ENCODE measurements around the gene ARHGAP44.
"Not testable (repeated sequence)": the region's sequence is repeated elsewhere in the genome, so short reads cannot be mapped to it uniquely, and the experiment has no call there.

The ARHGAP44 gene

DNA sequence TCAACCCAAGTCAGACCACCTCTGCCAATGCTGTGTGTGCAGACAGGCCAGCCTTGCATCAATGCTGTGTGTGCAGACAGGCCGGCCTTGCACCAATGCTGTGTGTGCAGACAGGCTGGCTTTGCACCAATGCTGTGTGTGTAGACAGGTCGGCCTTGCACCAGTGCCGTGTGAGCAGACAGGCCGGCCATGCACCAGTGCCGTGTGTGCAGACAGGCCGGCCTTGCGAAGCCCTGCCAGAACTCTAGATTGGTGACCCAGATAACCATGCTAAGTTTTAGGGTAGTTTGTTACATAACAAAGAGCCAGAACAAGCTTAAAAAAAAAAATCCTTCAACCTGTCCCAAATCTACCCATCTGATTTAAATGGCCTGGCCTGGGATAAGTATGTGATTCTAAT, 174.2 kb downstream of the ARHGAP44 start:
- no peak for DNase-seq (ENCODE audit: low spot score)

DNA sequence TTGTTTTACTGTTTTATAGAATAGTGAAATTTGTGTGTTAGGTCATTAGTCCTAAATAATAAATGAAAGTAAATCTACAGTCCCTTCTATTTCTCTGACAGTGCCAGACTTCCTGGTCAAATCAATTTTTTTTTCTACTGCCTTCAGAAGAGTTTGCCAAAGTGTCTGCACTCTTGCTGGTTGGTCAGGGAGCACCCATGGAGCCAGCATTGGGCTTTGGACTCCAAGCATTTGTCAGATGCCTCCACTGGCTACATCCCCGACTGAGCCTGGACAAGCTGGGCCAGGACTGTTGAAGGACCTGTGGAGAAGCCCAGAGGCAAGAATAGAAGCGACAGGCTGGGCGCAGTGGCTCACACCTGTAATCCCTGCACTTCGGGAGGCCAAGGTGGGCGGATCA, 174.9 kb downstream of the ARHGAP44 start:
- DNase-seq (ENCODE audit: low spot score): no peak

DNA sequence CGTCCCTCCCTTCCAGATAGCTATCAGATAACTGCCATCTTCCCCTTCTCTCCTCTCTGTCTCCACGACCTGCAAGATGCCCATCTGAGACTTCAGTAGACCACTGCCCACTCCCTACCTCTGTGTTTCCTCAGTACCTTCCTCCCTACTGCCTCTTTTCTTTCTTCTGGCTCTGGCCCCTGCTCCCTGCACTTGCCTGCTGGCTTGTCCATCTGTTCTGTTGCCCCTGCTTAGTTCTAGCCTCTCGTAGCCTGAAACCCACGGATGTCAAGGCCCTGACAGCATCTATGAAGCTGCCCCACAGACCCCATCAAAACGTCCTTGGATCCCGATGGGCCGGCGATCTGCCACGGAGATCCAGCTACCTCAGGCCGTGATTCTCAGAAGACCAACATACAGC, 175.5 kb downstream of the ARHGAP44 start:
- DNase-seq (ENCODE audit: low spot score): no peak

DNA sequence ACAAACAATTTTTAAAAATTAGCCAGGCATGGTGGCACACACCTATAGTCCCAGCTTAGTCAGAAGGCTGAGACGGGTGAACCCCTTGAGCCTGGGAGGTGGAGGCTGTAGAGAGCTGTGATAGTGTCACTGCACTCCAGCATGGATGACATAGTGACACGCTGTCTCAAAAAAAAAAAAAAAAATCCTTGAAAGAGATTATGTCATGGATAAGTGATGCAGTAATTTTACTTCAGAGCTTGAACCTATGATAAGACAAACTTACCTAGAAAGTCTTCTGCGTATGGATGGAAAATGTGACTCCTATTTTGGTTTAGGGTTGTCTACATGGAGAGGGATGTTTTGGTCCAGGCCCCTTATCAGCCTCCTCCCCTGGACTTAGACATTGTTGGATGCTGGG, 176.7 kb downstream of the ARHGAP44 start:
- DNase-seq (ENCODE audit: low spot score): no peak

DNA sequence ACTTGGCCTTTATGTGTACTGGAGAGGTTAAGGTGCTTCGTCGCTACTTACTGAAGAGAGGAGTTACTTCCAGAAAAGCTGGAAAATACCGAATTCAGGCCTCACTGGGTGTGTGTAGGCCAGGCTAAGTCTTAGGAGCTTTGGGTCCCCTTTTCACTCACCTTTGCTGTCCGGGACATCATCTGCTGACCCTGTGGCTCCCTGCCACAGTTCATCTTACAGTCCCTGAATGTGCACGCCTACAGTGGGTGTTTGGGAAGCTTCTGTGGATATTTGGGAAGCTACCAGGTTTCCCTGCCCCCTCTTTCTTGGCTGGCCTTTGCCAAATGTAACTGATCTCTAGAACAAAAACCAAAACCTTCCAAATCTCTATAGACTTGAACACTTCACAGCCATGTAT, 177.1 kb downstream of the ARHGAP44 start:
- no peak for DNase-seq (ENCODE audit: low spot score)

DNA sequence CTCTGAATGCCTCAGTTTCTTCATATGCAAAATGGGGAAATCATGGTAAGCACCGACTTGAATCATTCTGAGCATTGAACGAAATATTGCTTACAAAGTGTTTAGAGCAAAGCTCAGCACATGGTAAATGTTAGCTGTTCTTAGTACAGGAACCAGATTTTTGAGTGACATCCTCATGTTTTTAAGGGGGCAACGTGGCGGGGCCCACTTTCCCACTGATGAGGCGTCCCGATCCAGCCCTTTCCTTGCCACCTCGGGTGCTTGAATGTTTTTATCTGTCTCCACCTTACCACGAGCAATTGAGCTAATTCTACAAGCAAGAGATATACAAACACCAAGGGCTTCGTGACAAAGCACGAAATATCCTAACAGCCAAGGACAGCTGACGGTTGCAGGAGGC, 178.7 kb downstream of the ARHGAP44 start:
- no peak for DNase-seq (ENCODE audit: low spot score)

DNA sequence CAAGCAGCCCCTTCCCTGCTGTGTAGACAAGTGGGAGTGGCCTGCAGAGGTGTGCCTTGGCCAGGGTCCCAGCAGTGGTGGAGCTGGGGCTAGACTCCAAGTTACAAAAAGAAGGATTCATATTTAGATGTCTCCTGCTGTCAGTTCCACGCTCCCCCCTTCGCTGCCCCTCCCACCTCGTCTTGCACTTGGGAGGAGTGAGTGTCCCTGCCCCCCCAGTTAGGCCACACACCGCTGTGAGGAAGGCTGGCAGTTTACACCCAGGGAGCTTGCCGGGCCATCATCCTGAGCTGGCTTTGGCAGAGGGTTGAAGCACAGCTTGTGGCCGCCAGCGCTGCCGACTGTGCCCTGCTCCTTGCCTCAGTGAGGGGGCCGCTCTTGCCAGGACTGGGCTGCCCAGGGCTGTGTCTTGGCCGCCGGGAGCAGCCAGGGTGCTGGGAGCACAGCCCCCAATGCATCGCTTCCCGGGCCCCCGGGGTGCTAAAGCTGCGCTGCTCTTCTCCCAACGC, 184.3 kb downstream of the ARHGAP44 start:
- no peak for DNase-seq (ENCODE audit: low spot score)

DNA sequence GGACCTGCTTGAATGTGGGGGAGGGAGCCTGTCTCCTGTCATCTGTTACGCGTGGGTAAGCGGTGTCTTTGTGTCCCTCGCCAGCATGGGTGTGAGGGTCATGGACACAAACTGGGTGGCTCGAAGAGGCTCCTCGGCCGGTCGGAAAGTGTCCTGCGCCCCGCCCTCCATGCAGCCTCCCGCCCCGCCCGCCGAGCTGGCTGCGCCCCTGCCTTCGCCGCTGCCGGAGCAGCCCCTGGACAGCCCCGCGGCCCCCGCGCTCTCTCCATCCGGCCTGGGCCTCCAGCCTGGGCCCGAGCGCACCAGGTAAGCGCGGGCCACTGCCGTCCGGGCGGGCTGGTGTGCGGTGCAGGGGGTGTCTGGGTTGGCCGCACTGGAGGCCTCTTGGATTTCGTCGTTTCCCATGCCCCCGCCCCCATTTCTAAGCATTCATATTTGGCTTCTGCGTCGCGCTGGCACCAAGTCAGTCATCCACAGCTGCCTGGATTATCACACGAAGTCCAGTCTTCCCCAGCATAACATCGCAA, 184.8 kb downstream of the ARHGAP44 start:
- no peak for DNase-seq (ENCODE audit: low spot score)

DNA sequence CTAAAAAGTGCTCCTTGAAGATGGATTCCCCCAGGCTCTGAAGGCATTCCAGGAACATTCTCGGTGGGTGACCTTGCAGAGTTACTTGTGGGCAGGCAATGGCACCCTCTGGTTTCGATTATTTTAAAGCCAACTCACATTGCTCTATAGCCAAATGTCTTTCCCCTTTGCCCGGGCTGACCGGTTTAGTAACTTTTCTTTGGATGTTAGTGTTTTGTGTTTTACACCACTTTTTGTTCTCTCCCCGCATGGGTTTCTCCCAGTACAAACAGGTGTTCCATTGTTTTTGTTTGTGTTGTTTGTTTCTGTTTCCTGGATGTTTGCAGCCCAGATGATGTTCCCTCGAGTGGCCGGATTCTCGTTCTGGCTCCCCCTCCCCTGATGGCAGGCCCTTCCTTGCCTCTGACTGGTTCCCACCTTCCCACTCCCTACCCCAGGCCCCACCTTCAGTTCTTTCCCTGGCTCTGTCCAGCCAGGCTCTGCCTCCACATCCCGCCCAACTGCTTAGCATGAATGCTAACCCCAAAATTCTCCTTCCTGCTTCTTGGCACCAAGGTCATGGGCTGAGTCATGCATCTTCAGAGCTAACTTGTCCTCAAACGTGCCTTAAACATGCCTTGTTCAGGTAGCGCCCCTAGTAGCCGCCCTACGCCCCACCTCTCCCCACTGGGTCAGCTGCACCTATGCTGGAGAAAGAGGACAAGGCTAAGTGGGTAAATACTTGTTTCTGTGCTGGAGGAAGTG, 187.9 kb downstream of the ARHGAP44 start:
- no peak for DNase-seq (ENCODE audit: low spot score)

DNA sequence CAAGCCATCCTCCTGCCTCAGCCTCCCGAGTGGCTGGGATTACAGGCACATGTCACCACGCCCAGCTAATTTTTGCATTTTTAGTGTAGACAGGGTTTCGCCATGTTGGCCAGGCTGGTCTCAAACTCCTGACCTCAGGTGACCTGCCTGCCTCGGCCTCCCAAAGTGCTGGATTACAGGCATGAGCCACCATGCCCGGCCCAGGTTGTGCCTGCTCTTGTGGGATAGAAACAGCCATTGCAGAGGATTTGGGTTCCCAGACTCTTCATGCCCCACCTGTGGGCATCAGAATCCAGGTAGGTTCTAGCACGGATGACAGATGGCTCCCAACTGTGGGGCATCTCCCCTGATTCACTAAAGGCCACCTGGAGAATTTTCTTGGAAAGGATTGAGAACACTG, 189.5 kb downstream of the ARHGAP44 start:
- not testable (repeated sequence) for DNase-seq (ENCODE audit: low spot score)

DNA sequence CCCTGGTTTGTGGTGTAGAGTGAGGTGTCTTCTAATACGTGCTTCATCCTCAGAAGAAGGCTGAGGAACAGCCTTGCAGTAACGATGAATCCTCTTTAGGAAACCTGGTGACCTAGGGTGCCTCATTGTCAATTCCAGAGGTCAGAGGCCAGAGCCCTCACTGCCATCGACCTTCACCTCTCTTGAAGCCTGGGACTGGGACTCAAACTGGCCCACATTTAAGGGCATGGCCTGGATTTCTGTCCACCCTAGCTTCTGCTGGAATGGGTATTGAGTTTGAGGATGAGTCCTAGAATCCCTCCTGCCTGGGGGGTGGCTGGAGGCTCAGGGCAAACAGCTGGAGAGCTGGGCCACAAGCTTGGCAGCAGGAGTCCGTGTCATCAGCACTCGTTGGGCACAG, 189.9 kb downstream of the ARHGAP44 start:
- DNase-seq (ENCODE audit: low spot score): no peak

DNA sequence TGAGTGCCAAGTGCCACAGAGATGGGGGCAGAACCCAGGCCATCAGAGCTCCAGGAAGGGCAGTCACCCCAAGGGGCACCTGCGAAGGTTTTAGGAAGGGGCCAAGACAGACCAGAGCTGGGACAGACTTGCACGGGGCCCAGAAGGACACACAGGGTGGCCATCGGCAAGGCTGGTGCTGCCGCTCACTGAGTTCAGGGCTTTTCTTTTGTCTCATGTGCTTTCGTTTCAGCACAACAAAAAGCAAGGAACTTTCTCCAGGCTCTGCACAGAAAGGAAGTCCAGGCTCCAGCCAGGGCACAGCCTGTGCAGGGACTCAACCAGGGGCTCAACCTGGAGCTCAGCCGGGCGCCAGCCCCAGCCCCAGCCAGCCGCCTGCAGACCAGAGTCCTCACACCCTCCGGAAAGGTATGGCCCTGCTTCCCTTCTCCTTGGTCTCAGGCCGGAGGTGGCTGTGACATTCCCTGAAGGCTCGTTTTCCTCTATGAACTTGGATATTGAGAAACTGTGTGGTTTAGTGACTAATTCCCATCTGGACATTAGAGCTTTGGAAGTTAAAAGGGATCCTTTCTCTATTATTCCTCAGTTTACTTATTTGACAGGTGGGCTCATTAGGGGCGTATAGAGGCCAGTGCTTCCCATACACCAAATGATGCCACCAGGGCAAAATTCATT, 190.7 kb downstream of the ARHGAP44 start:
- DNase-seq (ENCODE audit: low spot score): no peak

DNA sequence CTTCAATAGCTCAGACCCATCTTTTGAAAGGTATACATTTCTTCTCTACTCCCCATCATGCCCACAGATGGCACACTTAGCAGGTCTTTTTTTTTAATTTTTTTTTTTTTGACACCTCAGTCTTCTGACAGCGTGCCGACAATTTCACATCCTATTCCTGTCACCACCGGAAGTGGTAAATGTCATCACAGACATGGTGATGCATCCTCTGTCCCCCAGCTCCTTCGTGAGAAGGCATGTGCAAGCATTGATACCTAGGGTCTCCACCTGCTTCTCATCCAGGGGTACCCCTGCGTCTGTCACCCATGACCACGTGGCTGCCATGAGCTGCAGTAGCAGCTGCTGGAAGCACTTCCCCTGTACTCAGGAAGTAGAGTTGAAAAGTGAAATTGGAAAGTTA, 192.9 kb downstream of the ARHGAP44 start:
- DNase-seq (ENCODE audit: low spot score): no peak

DNA sequence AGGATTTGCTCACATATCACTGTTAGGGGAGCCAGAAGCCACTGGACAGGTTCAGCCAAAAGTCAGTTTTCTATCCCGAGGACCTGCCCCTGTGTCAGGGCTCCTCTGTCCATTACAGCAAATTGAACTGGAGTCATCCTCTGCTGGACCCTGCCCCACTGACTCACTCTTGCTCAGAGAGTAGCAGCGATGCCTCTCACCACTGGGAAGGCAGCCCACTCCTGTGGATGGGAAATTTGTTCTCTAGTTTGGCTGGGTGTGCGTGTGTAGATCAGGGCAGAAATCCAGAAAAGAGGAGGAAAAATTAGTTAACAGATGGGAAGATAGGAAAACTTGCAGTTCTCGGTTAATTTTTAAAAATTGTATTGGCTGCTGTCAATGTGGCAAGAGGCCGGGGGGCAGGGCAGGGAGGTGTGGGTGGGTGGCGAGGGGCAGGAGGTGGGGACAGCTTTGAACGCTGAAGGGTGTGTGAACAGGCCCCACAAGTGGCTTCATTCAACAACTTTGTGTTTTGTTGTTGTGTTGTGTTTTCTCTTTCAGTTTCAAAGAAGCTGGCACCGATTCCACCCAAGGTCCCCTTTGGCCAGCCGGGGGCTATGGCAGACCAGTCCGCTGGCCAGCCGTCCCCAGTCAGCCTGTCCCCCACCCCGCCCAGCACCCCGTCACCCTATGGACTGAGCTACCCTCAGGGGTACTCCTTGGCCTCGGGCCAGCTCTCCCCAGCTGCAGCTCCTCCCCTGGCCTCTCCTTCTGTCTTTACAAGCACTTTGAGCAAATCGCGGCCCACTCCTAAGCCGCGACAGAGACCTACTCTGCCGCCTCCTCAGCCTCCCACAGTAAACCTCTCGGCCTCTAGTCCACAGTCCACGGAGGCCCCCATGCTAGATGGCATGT, 194.9 kb downstream of the ARHGAP44 start:
- no peak for DNase-seq (ENCODE audit: low spot score)

DNA sequence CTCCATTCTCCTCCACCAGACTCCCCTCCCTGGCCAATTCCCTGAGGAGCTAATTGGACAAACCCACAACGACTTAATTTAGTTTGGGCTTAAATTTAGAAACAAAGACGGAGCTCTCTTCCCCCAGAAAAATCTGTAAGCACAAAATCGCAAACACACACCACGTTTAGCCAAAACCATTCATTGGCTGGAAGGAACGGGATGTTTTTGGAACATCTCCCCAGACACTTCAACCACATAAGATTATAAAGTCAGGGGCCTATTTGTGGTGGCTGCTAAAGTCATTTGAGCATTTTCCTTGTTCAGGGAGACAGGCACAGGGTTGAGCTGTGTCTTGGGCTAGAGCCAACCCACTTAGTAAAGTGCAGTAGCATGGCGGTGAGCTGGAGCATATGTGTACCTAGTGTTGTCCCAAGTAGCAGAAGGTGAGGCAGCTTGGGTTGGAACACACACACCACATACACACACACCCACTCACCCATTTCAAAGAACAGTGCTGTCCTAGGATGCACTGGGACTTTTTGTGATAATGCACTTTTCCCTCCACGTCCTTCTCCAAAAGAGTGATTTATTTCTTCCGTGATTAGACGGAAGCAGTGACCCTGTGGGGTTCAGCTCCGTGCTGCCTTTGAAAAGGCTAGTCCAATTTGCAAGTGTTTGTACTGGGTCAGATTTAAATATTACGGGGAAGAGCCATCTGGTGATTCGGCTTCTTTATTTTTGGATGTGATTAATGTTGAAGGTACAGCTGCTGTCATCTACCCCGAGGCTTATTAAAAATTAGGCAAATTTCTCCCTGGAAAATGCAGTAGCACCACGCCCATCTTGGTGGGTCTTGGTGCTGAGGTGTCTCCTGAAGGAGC, 196.4 kb downstream of the ARHGAP44 start:
- DNase-seq (ENCODE audit: low spot score): no peak

DNA sequence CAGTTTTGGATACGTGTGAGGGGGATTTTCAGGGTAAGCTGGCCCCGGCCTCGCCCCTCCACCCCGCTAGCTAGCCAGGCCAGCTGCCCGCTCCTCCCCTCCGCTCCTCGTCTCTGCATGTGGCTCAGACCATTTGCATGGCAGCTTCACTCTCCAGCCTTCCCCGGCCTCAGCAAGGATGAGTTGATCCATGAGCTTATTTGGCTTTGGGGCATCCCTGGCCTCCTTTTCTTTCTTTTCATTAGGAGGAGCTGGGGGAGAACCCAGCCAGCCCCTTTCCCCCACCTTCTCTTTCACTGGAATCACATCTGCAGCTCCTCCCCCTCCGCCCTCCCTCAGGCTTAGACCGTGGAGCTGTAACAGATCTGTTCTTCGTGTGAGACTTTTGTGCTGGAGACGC, 197.8 kb downstream of the ARHGAP44 start:
- no peak for DNase-seq (ENCODE audit: low spot score)

DNA sequence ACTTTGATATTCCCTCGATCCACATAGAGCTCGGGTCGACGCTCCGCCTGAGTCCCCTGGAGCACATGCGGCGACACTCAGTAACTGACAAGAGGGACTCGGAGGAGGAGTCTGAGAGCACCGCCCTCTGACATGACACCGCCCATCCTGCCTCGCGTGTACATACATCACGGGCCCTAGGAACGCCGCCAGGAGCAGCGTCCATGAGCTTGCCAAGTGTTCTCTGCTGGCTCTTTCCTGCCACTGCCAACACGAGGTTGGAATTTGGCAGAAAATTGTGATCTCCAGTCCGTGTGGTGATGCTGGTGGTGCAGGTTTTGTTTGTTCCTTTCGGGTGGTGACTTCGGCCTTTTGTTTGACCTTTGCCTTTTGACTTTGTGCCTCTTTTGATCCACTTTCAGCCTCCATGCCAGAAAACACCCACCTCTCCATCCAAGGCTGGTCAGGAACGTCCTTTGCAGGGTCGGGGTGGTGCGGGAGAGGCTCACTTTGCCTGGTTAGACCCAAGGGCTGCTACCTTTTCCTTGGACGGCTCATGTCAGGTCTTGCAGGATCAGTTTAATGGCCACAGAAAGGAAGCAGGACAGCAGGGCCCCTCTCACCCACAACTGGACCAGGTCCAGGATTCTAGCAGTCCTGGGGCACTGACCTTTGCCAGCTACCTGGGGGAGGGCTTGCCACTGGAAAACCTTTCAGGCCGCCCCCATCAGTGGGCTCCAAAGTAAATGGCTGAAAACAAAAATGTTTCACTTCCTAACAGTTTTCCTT, 200.9 kb downstream of the ARHGAP44 start:
- no peak for DNase-seq (ENCODE audit: low spot score)

DNA sequence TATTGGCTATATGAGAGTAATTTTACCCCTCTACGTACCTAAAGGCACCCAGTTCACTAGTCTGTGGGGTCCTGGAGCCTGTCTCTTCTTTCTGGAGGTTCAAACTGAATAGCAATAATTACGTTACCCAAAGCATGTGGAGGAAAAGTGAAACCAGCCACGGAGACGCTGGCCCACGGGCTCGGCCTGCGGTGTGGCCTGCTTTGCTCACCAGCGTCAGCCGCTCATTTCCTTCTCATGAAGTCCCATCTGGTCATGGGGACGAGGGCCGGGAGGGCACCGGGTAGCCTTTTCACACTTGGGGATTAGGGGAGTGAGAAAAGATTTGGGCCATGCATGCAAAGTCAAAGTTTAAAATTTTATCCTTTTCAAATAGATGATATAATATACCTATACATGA, 201.6 kb downstream of the ARHGAP44 start:
- no peak for DNase-seq (ENCODE audit: low spot score)

DNA sequence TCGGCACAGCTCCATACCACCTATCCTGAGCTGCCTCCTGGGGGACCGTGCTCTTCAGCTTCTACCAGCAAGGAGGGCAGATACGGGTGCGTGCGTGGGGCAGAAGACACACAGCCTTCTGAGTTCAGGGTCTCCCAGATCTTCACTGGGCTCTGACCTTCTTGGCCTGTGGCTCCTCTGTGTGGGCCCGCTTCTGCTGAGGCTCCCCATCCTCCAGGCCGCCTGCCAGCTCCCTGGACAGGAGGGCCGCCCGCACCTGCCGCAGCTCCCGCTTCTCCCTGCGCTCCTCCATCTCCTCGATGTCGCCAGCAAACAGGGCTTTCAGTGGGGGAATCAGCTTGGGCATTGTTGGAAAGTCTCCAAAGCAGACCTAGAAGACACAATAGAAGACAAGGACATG, 203.4 kb downstream of the ARHGAP44 start:
- DNase-seq (ENCODE audit: low spot score): no peak

DNA sequence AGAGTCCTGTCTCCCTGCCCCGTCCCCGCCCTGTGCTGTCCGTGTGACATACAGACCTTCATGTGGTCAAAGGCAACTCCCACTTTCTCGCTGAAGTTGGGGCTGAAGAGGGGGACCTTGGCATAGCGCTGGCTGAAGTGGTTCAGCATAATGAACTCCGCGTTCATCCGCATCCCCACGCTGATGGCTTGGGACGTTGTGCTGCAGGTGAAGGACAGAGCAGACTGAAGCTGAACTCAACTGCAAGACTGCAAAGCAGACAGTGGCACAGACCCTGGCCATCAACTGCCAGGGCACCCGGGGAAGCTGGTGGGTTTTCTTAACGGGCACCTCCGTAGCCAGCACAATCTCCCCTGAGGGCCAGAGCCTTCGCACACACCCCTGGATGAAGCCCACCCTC, 204.3 kb downstream of the ARHGAP44 start:
- no peak for DNase-seq (ENCODE audit: low spot score)

All from CD4-positive, alpha-beta T cell treated with Interleukin-6 at 100 ng/mL for 8 hours (primary cell).